KBM-7 (cell line): ENCODE data around the gene CHCHD1.
A peak's percentile ranks its signal among the peaks of the same experiment; 100 is the strongest.
"Not testable (repeated sequence)": the region's sequence is repeated elsewhere in the genome, so short reads cannot be mapped to it uniquely, and the experiment has no call there.

Source experiments
- DNase-seq: peaks from one replicate; pipeline ENCODE4 v3.0.0-alpha.2; 2015
- in situ Hi-C: fragments of 300-500 bp; cut with MboI; formaldehyde crosslinking; loops from 2 replicates; pipeline ENCODE4 v1.14.3; 2020; ENCODE audit warnings: low sequenced_read_pairs, low pct_unique_long_range_greater_than_20kb, mixed read lengths

Gene CHCHD1

GRCh38 chr10:73781879-73782748, at the start of gene CHCHD1:
CHCHD1 (plus strand) TSS chr10:73782048; CDS start chr10:73782076, 28 bp downstream.
- peak; percentile 89 for DNase-seq
- in situ Hi-C loops: no loop called here

GRCh38 chr10:73732426-73732825, 49.4 kb upstream of the CHCHD1 start:
- in situ Hi-C loops: no loop called here
- no peak for DNase-seq

GRCh38 chr10:73732931-73733623, 48.8 kb upstream of the CHCHD1 start:
- in situ Hi-C loops: no loop called here

GRCh38 chr10:73734028-73734720, 47.7 kb upstream of the CHCHD1 start:
- in situ Hi-C loops: no loop called here
- DNase-seq: no peak

More at GRCh38 chr10:73732931-73733623, 48.8 kb upstream of the CHCHD1 start:
- no peak for DNase-seq

GRCh38 chr10:73734796-73735305, 47.0 kb upstream of the CHCHD1 start:
- DNase-seq: no peak
- in situ Hi-C loops: no loop called here

GRCh38 chr10:73740501-73741254, 41.2 kb upstream of the CHCHD1 start:
- in situ Hi-C loops, DNase-seq: not testable (repeated sequence)

GRCh38 chr10:73742454-73742734, 39.5 kb upstream of the CHCHD1 start:
- no peak for DNase-seq
- in situ Hi-C loops: no loop called here

GRCh38 chr10:73743327-73743904, 38.4 kb upstream of the CHCHD1 start:
- in situ Hi-C loops: no loop called here
- no peak for DNase-seq

- in situ Hi-C loops: no loop called here
- DNase-seq: peak; percentile 97
These were observed 37.8 kb upstream of the CHCHD1 start, which contains the start of gene SEC24C for GRCh38 chr10:73743905-73744663. SEC24C (plus strand) TSS chr10:73744372; CDS start chr10:73746833, 2,461 bp downstream.

- in situ Hi-C loops: no loop called here
- DNase-seq: no peak
These were observed 37.2 kb upstream of the CHCHD1 start for GRCh38 chr10:73744664-73744975.

- in situ Hi-C loops: no loop called here
- DNase-seq: no peak
These were observed 35.1 kb upstream of the CHCHD1 start for GRCh38 chr10:73746721-73747120.

GRCh38 chr10:73750819-73751218, 31.0 kb upstream of the CHCHD1 start:
- in situ Hi-C loops: no loop called here
- DNase-seq: no peak

- in situ Hi-C loops: no loop called here
- DNase-seq: no peak
These were observed 25.7 kb upstream of the CHCHD1 start for GRCh38 chr10:73756183-73756582.

GRCh38 chr10:73758704-73759511, 22.9 kb upstream of the CHCHD1 start:
- DNase-seq: no peak
- in situ Hi-C loops: no loop called here

- in situ Hi-C loops: no loop called here
- DNase-seq: no peak
These were observed 22.2 kb upstream of the CHCHD1 start for GRCh38 chr10:73759512-73760115.

- in situ Hi-C loops: no loop called here
- DNase-seq: no peak
These were observed 20.1 kb upstream of the CHCHD1 start for GRCh38 chr10:73761781-73762180.

GRCh38 chr10:73762915-73763314, 18.9 kb upstream of the CHCHD1 start:
- DNase-seq: no peak
- in situ Hi-C loops: no loop called here
